BE2C (cell line): ENCODE results near the gene CA11.

ENCODE experiments used
- DNase-seq: peaks from one replicate; pipeline ENCODE4 v3.0.0-alpha.2; 2020
- H3K27me3 ChIP-seq: fragments of 250-450 bp; sonication (Bioruptor Pico); 2 replicates; pipeline ENCODE4 v1.5.1; 2020; ENCODE audit warnings: mild to moderate bottlenecking
- H3K36me3 ChIP-seq: fragments of 250-450 bp; sonication (Bioruptor Pico); 2 replicates; pipeline ENCODE4 v1.5.1; 2020; ENCODE audit warnings: mild to moderate bottlenecking
- H3K4me1 ChIP-seq: fragments of 250-450 bp; sonication (Bioruptor Pico); 2 replicates; pipeline ENCODE4 v1.5.1; 2020
- H3K4me3 ChIP-seq: 2 replicates; pipeline ENCODE4 v1.5.1; 2011; ENCODE audit warnings: low read depth, low read length
- H3K9me3 ChIP-seq: fragments of 250-450 bp; sonication (Bioruptor Pico); 2 replicates; pipeline ENCODE4 v1.5.1; 2020
- TF ChIP-seq, protein P1 (sequence below): IDR thresholded peaks from 2 replicates; pipeline ENCODE4 v1.5.1; 2012; ENCODE audit warnings: mild to moderate bottlenecking, low read depth, low read length

The CA11 gene

GRCh38 chr19:48629297-48629598 is 16.7 kb downstream of the CA11 start:
- DNase-seq = no peak
- Histone ChIP-seq H3K9me3 (no peaks in the 10 kb centered on the region), H3K36me3 (no peaks in the 10 kb centered on the region)

DNA sequence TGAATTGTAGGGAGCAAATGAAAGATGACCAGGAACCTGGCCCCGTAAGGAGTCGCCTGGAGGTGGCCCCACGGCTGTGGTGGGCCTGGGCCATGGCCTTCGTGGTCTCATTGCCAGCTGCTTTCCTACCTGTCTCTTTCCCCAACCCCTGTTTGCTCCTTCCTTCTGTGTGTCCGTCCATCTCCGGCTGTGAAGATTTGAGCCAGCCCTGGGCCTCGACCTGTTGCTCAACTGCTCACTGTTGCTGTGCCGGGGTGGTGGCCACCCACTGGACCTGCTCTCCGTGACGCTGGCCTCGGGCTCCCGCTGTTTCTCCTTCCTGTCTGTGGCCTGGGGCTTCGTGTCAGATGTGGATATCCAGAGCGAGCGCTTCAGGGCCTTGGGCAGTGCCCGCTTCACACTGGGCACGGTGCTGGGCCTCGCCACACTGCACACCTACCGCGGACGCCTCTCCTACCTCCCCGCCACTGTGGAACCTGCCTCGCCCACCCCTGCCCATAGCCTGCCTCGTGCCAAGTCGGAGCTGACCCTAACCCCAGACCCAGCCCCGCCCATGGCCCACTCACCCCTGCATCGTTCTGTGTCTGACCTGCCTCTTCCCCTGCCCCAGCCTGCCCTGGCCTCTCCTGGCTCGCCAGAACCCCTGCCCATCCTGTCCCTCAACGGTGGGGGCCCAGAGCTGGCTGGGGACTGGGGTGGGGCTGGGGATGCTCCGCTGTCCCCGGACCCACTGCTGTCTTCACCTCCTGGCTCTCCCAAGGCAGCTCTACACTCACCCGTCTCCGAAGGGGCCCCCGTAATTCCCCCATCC is 17.3 kb downstream of the CA11 start:
- Histone ChIP-seq H3K4me1 (peaks cover 8% of the 10 kb centered on the region), H3K36me3 (no peaks in the 10 kb centered on the region), H3K4me3 (no peak overlapping the region), H3K27me3 (no peaks in the 10 kb centered on the region), H3K9me3 (no peaks in the 10 kb centered on the region)
- TF ChIP-seq, protein P1, sequence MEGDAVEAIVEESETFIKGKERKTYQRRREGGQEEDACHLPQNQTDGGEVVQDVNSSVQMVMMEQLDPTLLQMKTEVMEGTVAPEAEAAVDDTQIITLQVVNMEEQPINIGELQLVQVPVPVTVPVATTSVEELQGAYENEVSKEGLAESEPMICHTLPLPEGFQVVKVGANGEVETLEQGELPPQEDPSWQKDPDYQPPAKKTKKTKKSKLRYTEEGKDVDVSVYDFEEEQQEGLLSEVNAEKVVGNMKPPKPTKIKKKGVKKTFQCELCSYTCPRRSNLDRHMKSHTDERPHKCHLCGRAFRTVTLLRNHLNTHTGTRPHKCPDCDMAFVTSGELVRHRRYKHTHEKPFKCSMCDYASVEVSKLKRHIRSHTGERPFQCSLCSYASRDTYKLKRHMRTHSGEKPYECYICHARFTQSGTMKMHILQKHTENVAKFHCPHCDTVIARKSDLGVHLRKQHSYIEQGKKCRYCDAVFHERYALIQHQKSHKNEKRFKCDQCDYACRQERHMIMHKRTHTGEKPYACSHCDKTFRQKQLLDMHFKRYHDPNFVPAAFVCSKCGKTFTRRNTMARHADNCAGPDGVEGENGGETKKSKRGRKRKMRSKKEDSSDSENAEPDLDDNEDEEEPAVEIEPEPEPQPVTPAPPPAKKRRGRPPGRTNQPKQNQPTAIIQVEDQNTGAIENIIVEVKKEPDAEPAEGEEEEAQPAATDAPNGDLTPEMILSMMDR = no peak
- DNase-seq = no peak

More at GRCh38 chr19:48629297-48629598, 16.7 kb downstream of the CA11 start:
- no peaks in the 10 kb centered on the region for H3K27me3 ChIP-seq
- peaks cover 14% of the 10 kb centered on the region for H3K4me1 ChIP-seq
- TF ChIP-seq, protein P1 = no peak
- H3K4me3 ChIP-seq = no peak overlapping the region

GRCh38 chr19:48627865-48628314 is 18.1 kb downstream of the CA11 start:
- TF ChIP-seq, protein P1 = no peak
- Histone ChIP-seq H3K9me3 (no peaks in the 10 kb centered on the region), H3K27me3 (no peaks in the 10 kb centered on the region), H3K4me3 (no peak overlapping the region), H3K4me1 (peaks cover 4% of the 10 kb centered on the region), H3K36me3 (no peaks in the 10 kb centered on the region)
- no peak for DNase-seq

- Histone ChIP-seq H3K36me3 (no peaks in the 10 kb centered on the region), H3K4me3 (no peak overlapping the region), H3K27me3 (no peaks in the 10 kb centered on the region), H3K4me1 (peaks cover 4% of the 10 kb centered on the region), H3K9me3 (no peaks in the 10 kb centered on the region)
- DNase-seq = no peak
- TF ChIP-seq, protein P1 = no peak
Measured at GRCh38 chr19:48627201-48627864, 18.7 kb downstream of the CA11 start.

- Histone ChIP-seq H3K27me3 (no peaks in the 10 kb centered on the region), H3K9me3 (no peaks in the 10 kb centered on the region), H3K4me1 (peaks cover 4% of the 10 kb centered on the region), H3K36me3 (no peaks in the 10 kb centered on the region), H3K4me3 (no peak overlapping the region)
- TF ChIP-seq, protein P1 = no peak
- no peak for DNase-seq
Measured at GRCh38 chr19:48625891-48626327, 20.1 kb downstream of the CA11 start.
